ENCODE measurements around the gene SLC22A1.

SLC22A1 gene

DNA sequence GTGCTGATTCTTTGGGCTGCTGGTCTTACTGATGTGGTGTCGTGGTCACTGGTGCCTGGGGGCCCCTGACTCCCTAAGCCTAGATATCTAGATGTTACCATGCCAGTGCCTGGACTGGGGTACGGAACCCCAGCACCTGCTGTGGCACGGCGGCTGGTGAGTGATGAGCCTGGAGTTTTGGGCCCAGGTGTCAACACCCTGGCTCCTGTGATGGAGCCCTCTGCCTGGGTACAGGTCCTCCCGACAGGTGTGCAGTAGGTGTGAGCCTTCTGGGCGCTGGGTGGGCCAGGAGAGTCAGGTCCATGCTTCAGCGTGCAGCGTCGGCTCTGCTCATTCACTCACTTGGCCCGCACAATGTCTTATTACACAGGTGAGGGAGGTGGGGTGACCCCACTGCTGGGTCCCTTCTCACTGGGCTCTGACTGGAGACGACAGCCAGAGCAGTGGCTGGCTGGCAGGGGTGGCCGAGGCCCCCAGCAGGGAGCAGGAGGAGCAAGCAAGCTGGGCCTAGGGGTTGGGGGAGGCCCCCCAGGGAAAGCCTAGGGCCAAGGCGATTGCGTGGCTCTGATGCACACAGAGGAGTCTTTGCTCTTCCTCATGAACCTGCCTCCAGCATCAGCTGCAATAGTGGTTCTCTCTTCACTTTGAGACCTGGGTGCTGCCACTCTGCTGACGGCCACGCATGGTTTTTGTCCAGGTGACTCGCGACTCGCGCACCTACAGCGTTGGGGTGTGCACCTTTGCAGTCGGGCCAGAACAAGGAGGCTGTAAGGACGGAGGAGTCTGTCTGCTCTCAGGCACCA is 42.5 kb upstream of the SLC22A1 start:
- Histone ChIP-seq H3K4me3 (ENCODE audit: low read depth in 1 of 2, low read length in 1 of 2) (no peak overlapping the region), H3K9me3 (no peaks in the 10 kb centered on the region), H3K27ac (no peak overlapping the region), H3K36me3 (peaks cover 100% of the 10 kb centered on the region), H3K4me1 (ENCODE audit: control insufficient read depth in 1 of 2, insufficient read depth in 1 of 2, low read depth in 1 of 2, low read length in 1 of 2) (no peaks in the 10 kb centered on the region), H3K27me3 (no peaks in the 10 kb centered on the region)
- TF ChIP-seq, protein P1, sequence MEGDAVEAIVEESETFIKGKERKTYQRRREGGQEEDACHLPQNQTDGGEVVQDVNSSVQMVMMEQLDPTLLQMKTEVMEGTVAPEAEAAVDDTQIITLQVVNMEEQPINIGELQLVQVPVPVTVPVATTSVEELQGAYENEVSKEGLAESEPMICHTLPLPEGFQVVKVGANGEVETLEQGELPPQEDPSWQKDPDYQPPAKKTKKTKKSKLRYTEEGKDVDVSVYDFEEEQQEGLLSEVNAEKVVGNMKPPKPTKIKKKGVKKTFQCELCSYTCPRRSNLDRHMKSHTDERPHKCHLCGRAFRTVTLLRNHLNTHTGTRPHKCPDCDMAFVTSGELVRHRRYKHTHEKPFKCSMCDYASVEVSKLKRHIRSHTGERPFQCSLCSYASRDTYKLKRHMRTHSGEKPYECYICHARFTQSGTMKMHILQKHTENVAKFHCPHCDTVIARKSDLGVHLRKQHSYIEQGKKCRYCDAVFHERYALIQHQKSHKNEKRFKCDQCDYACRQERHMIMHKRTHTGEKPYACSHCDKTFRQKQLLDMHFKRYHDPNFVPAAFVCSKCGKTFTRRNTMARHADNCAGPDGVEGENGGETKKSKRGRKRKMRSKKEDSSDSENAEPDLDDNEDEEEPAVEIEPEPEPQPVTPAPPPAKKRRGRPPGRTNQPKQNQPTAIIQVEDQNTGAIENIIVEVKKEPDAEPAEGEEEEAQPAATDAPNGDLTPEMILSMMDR (IDR thresholded peaks at IDR 0.05), result no peak

DNA sequence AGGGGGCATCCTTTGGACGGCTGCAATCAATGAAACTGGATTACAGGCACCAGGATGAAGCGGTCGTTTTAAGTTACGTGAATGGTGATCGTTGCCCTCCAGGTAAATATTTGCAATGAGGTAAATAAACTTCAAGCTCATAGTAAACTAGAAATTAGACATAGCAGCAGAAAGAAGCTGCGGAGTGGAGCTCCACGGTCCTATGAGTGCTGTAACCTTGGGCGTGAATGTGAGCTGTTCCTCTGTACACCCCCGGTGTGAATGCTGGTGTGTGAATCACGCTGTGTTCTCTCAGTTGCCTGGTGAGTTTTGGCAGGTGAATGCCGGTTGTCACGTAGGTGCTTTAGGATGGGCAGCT is 42.0 kb upstream of the SLC22A1 start:
- H3K27ac ChIP-seq, result no peak overlapping the region
- no peaks in the 10 kb centered on the region for H3K4me1 ChIP-seq (ENCODE audit: control insufficient read depth in 1 of 2, insufficient read depth in 1 of 2, low read depth in 1 of 2, low read length in 1 of 2)
- H3K36me3 ChIP-seq, result peaks cover 100% of the 10 kb centered on the region
- no peaks in the 10 kb centered on the region for H3K9me3 ChIP-seq
- TF ChIP-seq, protein P1 (IDR thresholded peaks at IDR 0.05), result no peak
- H3K27me3 ChIP-seq, result no peaks in the 10 kb centered on the region
- no peak overlapping the region for H3K4me3 ChIP-seq (ENCODE audit: low read depth in 1 of 2, low read length in 1 of 2)

DNA sequence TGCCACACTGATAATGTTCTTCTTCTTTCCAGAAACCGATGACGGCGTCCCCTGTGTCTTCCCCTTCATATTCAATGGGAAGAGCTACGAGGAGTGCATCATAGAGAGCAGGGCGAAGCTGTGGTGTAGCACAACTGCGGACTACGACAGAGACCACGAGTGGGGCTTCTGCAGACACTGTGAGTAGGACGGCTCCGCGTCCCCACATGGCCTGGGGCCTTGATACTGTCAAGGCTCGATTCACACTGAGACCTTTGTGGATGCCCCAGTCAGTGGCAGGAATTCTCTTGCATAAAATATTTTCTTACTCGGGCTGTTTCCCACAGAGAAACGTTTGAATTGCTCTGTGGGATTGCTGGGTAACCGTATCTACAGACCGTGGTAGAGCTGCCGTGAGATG is 41.5 kb upstream of the SLC22A1 start:
- H3K36me3 ChIP-seq, result peaks cover 100% of the 10 kb centered on the region
- TF ChIP-seq, protein P1 (IDR thresholded peaks at IDR 0.05), result no peak
- no peaks in the 10 kb centered on the region for H3K9me3 ChIP-seq
- H3K4me3 ChIP-seq (ENCODE audit: low read depth in 1 of 2, low read length in 1 of 2), result no peak overlapping the region
- H3K27ac ChIP-seq, result no peak overlapping the region
- H3K4me1 ChIP-seq (ENCODE audit: control insufficient read depth in 1 of 2, insufficient read depth in 1 of 2, low read depth in 1 of 2, low read length in 1 of 2), result no peaks in the 10 kb centered on the region
- no peaks in the 10 kb centered on the region for H3K27me3 ChIP-seq

DNA sequence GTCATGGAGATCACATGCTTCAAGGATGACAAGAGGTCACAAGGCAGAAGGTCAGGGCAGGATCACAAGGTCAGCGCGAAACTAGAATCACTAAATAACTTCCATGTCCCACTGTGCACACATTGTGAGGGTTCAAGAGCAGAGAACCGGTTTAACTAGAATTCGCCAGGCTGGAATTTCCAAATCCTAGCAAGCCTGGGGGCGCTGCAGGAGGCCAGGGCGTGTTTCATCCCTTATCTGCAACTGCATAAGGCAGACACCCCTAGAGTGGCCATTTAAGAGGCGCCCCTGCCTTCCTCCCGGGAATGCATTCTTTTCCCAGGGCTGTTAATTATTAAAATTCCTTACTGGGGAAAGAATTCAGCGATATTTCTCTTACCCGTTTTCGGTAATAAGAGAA is 40.2 kb upstream of the SLC22A1 start:
- Histone ChIP-seq H3K4me3 (ENCODE audit: low read depth in 1 of 2, low read length in 1 of 2) (no peak overlapping the region), H3K9me3 (no peaks in the 10 kb centered on the region), H3K36me3 (peaks cover 100% of the 10 kb centered on the region), H3K27ac (no peak overlapping the region), H3K4me1 (ENCODE audit: control insufficient read depth in 1 of 2, insufficient read depth in 1 of 2, low read depth in 1 of 2, low read length in 1 of 2) (no peaks in the 10 kb centered on the region), H3K27me3 (no peaks in the 10 kb centered on the region)
- TF ChIP-seq, protein P1 (IDR thresholded peaks at IDR 0.05), result no peak

DNA sequence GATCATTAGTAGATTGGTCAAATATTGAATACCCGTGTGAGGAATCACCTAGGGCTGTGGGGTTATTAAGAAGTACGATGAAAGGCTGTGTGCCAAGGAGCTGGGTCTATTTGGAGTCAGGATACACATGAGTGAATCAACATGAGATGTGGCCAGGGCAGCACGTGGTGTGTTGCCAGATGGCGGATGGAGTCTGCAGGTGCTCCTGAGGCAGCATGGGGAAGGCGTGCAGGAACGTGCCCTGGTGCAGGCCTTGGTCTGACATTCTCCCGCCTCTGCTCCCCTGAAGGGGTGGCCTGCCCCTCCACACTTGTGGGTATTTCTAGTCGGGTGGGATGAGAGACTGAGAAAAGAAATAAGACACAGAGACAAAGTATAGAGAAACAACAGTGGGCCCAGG is 39.0 kb upstream of the SLC22A1 start:
- no peaks in the 10 kb centered on the region for H3K9me3 ChIP-seq
- no peak overlapping the region for H3K27ac ChIP-seq
- H3K4me3 ChIP-seq (ENCODE audit: low read depth in 1 of 2, low read length in 1 of 2), result no peak overlapping the region
- TF ChIP-seq, protein P1 (IDR thresholded peaks at IDR 0.05), result no peak
- peaks cover 100% of the 10 kb centered on the region for H3K36me3 ChIP-seq
- H3K4me1 ChIP-seq (ENCODE audit: control insufficient read depth in 1 of 2, insufficient read depth in 1 of 2, low read depth in 1 of 2, low read length in 1 of 2), result no peaks in the 10 kb centered on the region
- no peaks in the 10 kb centered on the region for H3K27me3 ChIP-seq

All from neutrophil (primary cell).